Measurements from ENCODE around the gene CLPX. TPM values are rescaled to one million over a fixed set of nuclear protein-coding genes. Genes with fewer than 3 reads are reported as not detected.
"Not testable (repeated sequence)": the region's sequence is repeated elsewhere in the genome, so short reads cannot be mapped to it uniquely, and the experiment has no call there.

The CLPX gene
- total RNA-seq, result 56.3 to 60.8 TPM (median 58.7 TPM) in 3 replicates

DNA sequence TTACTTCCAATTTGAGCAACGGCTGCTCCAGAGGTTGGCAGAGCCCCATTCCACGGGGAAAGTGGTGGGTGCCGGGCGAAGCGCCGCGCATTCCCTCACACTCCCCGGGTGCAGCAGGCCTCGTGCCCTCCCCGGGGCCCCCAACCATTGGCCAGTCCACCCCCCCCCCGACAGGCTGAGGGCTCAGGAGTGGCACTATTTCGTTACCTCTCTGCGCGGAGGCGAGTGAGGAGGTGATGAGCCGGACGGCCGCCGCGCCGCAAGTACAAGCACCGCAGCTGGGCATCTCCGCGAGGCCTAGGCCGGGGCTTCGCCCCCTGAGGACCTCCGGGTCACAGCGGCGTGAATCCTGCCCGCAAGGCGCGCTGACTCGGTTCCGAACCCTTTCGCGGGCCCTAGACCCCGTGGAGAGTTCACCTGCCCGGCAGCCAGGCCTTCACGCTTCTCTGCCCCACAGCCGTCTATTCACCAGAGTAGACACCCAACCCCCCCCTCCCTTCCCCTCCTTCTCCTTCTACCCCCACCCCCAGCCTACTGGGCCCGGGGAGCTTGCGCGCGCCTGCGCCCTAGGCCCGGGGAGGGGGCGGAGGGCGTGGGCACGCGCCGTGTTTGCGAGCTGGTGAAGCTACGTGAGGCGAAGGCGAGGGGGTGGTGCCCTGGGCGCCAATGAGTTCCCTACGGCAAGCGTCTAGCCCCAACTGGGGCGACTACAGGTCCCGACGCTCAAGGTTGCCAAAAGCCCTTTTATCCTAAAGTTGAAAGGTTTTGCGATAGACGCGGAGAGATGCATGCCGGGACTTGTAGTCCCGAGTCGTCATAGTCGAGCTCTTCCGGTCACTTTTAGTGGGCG lies at the start of gene CLPX:
TSS of gene CLPX (minus strand) at position 475 of the 850 bp plus-strand sequence. CDS start at position 286, 189 bp downstream.
- Mint-ChIP-seq H3K27me3 (ENCODE audit: low read depth) (no peaks in the 10 kb centered on the region), H3K36me3 (peaks cover 2% of the 10 kb centered on the region), H3K27ac (peak within 1 kb of the TSS; percentile 97), H3K4me1 (peaks cover 19% of the 10 kb centered on the region), H3K9me3 (no peaks in the 10 kb centered on the region), H3K4me3 (peak within 1 kb of the TSS; percentile 92)
- TF ChIP-seq, protein P1, sequence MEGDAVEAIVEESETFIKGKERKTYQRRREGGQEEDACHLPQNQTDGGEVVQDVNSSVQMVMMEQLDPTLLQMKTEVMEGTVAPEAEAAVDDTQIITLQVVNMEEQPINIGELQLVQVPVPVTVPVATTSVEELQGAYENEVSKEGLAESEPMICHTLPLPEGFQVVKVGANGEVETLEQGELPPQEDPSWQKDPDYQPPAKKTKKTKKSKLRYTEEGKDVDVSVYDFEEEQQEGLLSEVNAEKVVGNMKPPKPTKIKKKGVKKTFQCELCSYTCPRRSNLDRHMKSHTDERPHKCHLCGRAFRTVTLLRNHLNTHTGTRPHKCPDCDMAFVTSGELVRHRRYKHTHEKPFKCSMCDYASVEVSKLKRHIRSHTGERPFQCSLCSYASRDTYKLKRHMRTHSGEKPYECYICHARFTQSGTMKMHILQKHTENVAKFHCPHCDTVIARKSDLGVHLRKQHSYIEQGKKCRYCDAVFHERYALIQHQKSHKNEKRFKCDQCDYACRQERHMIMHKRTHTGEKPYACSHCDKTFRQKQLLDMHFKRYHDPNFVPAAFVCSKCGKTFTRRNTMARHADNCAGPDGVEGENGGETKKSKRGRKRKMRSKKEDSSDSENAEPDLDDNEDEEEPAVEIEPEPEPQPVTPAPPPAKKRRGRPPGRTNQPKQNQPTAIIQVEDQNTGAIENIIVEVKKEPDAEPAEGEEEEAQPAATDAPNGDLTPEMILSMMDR (IDR thresholded peaks at IDR 0.05; ENCODE audit: unreplicated experiment), result no peak
- DNase-seq (ENCODE audit: low spot score in 2 of 2, unreplicated experiment in 2 of 2), result peak; percentile 78 to 80

DNA sequence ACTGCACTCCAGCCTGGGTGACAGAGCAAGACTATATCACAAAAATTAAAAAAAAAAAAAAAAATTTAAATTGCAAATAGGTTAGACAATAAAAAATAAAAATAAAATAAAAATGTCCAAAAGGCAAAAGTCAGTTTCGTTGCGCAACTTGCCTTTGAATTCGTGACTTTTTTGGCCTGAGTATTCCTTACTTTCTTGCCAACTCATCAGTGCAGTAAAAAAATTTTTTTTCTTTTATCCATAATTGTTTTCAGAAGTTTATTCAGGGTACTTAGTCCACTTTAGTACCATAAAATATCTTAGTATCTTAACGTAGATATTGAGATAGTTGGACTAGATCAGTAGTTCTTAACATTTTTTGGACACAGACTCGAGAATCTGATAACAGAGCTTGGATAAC lies 48.6 kb upstream of the CLPX start:
- H3K27ac Mint-ChIP-seq, result no peak overlapping the region

DNA sequence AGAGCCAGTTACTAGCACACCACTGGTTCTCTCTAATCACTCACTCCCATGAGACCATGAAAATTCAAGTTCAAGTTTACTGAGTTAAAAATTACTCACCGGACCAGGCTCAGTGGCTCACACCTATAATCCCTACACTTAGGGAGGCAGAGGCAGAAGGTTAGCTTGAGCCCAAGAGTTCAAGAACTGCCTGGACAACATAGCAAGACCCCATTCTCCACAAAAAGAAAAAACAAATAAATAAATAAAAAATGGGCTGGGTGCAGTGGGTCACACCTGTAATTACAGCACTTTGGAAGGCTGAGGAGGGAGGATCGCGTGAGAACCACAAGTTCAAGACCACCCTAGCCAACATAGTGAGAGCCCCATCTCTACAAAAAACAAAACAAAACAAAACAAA lies 47.4 kb upstream of the CLPX start:
- TF ChIP-seq, protein P1 (IDR thresholded peaks at IDR 0.05; ENCODE audit: unreplicated experiment), result no peak
- Mint-ChIP-seq H3K9me3 (no peaks in the 10 kb centered on the region), H3K27me3 (ENCODE audit: low read depth) (no peaks in the 10 kb centered on the region), H3K4me1 (no peaks in the 10 kb centered on the region), H3K36me3 (no peaks in the 10 kb centered on the region), H3K4me3 (no peak overlapping the region), H3K27ac (no peak overlapping the region)
- no peak for DNase-seq (ENCODE audit: low spot score in 2 of 2, unreplicated experiment in 2 of 2)

More for the DNA sequence above, 48.6 kb upstream of the CLPX start:
- H3K4me1 Mint-ChIP-seq, result no peaks in the 10 kb centered on the region
- H3K9me3 Mint-ChIP-seq, result no peaks in the 10 kb centered on the region
- H3K36me3 Mint-ChIP-seq, result no peaks in the 10 kb centered on the region
- no peak overlapping the region for H3K4me3 Mint-ChIP-seq
- H3K27me3 Mint-ChIP-seq (ENCODE audit: low read depth), result no peaks in the 10 kb centered on the region
- no peak for DNase-seq (ENCODE audit: low spot score in 2 of 2, unreplicated experiment in 2 of 2)
- TF ChIP-seq, protein P1 (IDR thresholded peaks at IDR 0.05; ENCODE audit: unreplicated experiment), result no peak

DNA sequence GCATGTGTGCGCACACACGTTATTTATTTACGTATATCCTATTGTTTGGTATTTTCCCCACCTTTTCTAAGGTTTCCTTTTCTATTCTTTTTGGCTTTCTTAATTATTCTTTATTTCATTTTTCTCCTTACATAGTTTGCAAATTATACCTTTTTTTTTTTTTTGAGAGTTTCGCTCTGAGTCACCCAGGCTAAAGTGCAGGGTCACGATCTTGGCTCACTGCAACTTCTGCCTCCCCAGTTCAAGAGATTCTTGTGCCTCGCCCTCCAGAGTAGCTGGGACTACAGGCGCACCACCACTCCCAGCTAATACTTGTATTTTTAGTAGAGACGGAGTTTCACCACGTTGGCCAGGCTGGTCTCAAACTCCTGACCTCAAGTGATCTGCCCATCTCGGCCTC lies 46.2 kb upstream of the CLPX start:
- Mint-ChIP-seq H3K27ac (no peak overlapping the region), H3K36me3 (no peaks in the 10 kb centered on the region), H3K4me1 (no peaks in the 10 kb centered on the region), H3K4me3 (no peak overlapping the region), H3K27me3 (ENCODE audit: low read depth) (no peaks in the 10 kb centered on the region), H3K9me3 (no peaks in the 10 kb centered on the region)
- no peak for DNase-seq (ENCODE audit: low spot score in 2 of 2, unreplicated experiment in 2 of 2)
- TF ChIP-seq, protein P1 (IDR thresholded peaks at IDR 0.05; ENCODE audit: unreplicated experiment), result no peak

DNA sequence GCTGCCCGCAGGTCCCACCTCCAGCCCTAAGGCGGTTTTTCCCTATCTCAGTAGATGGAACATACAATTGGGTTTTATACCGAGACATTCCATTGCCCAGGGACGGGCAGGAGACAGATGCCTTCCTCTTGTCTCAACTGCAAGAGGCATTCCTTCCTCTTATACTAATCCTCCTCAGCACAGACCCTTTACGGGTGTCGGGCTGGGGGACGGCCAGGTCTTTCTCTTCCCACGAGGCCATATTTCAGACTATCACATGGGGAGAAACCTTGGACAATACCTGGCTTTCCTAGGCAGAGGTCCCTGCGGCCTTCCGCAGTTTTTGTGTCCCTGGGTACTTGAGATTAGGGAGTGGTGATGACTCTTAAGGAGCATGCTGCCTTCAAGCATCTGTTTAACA lies 41.8 kb upstream of the CLPX start:
- not testable (repeated sequence) for H3K4me1 Mint-ChIP-seq; H3K27ac Mint-ChIP-seq; H3K9me3 Mint-ChIP-seq; H3K36me3 Mint-ChIP-seq; H3K27me3 Mint-ChIP-seq (ENCODE audit: low read depth); DNase-seq (ENCODE audit: low spot score in 2 of 2, unreplicated experiment in 2 of 2); H3K4me3 Mint-ChIP-seq

DNA sequence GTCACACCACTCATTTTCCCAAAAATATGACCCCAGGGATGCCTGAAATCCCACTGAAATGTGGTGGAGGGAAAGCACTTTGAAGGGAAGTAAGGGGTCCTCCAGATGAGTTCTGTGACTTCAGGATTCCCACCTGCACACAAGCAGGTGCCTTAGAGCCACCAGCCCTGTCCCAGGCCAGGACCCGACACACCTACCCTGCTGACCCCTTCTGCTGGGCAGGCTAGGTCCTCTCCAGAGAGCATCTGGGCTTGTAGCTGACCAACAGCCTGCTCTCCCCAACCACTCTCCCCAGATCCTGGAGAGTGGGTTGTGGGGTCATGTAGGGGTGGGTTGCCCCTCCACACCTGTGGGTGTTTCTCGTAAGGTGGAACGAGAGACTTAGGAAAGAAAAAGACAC lies 41.1 kb upstream of the CLPX start:
- H3K4me3 Mint-ChIP-seq, result no peak overlapping the region
- no peak for DNase-seq (ENCODE audit: low spot score in 2 of 2, unreplicated experiment in 2 of 2)
- peaks cover 2% of the 10 kb centered on the region for H3K27me3 Mint-ChIP-seq (ENCODE audit: low read depth)
- no peaks in the 10 kb centered on the region for H3K36me3 Mint-ChIP-seq
- H3K4me1 Mint-ChIP-seq, result no peaks in the 10 kb centered on the region
- no peak overlapping the region for H3K27ac Mint-ChIP-seq
- H3K9me3 Mint-ChIP-seq, result no peaks in the 10 kb centered on the region
- TF ChIP-seq, protein P1 (IDR thresholded peaks at IDR 0.05; ENCODE audit: unreplicated experiment), result no peak
